ENCODE results near the gene ARSD. TPM values are rescaled to one million over a fixed set of nuclear protein-coding genes. Genes with fewer than 3 reads are reported as not detected.

ARSD gene
- total and polyA plus RNA-seq, 2 of the 13 experiments (the other 11 are each of a cell fraction or from before 2014, with no cell fraction given), result 4.8 to 6.8 TPM

DNA sequence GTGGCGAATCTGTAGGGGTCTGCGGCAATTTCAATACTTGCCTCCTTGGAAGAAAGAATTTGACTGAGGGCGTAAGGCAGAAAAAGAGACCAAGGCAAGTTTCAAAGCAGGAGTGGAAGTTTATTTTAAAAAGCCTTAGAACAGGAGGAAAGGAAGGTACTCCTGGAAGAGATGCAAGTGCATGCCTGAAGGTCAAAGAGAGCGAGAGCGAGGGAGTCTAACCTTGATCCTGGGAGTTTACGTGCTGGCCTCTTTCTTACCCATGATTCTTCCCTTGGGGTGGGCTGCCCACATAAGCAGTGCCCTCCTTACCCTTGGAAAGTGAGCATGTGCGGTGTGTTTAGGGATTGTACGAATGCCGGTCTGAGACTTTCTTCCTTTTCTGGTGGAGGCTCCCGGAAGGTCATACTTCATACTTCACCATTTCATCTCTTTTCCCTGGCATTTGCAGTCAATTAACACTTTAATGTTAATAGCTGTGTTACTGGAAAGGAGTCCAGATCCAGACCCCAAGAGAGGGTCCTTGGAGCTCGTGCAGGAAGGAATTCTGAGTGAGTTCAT lies 40.0 kb downstream of the ARSD start (continued):
- TF ChIP-seq, protein P1, sequence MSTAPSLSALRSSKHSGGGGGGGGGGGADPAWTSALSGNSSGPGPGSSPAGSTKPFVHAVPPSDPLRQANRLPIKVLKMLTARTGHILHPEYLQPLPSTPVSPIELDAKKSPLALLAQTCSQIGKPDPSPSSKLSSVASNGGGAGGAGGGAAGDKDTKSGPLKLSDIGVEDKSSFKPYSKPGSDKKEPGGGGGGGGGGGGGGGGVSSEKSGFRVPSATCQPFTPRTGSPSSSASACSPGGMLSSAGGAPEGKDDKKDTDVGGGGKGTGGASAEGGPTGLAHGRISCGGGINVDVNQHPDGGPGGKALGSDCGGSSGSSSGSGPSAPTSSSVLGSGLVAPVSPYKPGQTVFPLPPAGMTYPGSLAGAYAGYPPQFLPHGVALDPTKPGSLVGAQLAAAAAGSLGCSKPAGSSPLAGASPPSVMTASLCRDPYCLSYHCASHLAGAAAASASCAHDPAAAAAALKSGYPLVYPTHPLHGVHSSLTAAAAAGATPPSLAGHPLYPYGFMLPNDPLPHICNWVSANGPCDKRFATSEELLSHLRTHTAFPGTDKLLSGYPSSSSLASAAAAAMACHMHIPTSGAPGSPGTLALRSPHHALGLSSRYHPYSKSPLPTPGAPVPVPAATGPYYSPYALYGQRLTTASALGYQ (CRISPR knock-in tag; IDR thresholded peaks at IDR 0.05), result no peak
- no peak for TF ChIP-seq ZNF362 (CRISPR knock-in tag; IDR thresholded peaks at IDR 0.05; ENCODE audit: borderline replicate concordance)
- TF ChIP-seq ZUFSP (CRISPR knock-in tag; IDR thresholded peaks at IDR 0.05; ENCODE audit: borderline replicate concordance), result no peak
- TF ChIP-seq, protein P2, sequence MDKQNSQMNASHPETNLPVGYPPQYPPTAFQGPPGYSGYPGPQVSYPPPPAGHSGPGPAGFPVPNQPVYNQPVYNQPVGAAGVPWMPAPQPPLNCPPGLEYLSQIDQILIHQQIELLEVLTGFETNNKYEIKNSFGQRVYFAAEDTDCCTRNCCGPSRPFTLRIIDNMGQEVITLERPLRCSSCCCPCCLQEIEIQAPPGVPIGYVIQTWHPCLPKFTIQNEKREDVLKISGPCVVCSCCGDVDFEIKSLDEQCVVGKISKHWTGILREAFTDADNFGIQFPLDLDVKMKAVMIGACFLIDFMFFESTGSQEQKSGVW (CRISPR knock-in tag; IDR thresholded peaks at IDR 0.05; ENCODE audit: borderline replicate concordance), result no peak
- TF ChIP-seq ZNF598 (CRISPR knock-in tag; IDR thresholded peaks at IDR 0.05; ENCODE audit: borderline replicate concordance), result no peak
- no peak for TF ChIP-seq ZNF383 (CRISPR knock-in tag; IDR thresholded peaks at IDR 0.05; ENCODE audit: borderline replicate concordance)
